Muscle of arm (tissue), 12 donors: ENCODE results near the gene GADL1. TPM values are rescaled to one million over a fixed set of nuclear protein-coding genes. Genes with fewer than 3 reads are reported as not detected.

Source experiments
- DNase-seq: peaks from one replicate; pipeline ENCODE4 v3.0.0-alpha.2; 2013
- polyA plus RNA-seq, 12 donors: library from polyadenylated mRNA; unstranded; fragments of 120-200 nt; gene quantifications; one replicate each; pipeline ENCODE4 v1.2.1, GENCODE V29; 2013; ENCODE audit not compliant: insufficient read length in 12 of 12

The GADL1 gene
- polyA plus RNA-seq, 12 donors: 6.7 to 40.1 (median 25.9) TPM; not detected in 1

DNA sequence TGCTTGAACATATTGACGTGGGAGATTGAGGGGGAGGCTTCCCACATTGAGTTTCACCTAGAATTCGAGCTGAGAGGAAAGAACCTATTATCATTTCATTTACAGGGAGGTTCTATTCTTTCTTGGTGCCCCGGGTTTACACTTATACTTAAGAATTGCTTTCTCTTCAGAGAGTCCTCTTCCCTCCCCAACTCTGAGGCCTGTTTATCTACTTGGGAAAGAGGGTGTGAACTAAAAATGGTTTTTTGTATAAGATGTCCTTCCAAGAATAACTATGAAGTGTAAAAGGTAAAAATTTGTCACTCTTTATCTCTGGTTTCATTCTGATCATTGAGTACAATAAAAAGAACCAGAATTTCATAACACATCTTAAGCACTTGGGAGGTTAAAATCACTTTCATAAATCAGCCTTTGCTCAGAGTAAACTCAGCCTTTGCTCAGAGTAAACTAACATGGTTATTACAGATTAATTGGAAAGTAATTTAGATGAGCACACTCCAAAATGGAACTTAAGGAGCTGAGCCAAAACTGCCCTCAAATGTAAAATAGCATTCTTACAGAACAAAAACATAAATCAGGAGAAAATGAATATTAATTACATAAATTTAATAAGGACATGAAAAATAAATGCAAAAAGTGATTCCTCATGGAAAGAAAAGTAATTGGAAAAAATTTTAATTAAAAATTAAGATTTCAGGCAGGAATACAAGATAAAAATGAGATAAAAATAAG is 75.2 kb downstream of the GADL1 start:
- DNase-seq: no peak

DNA sequence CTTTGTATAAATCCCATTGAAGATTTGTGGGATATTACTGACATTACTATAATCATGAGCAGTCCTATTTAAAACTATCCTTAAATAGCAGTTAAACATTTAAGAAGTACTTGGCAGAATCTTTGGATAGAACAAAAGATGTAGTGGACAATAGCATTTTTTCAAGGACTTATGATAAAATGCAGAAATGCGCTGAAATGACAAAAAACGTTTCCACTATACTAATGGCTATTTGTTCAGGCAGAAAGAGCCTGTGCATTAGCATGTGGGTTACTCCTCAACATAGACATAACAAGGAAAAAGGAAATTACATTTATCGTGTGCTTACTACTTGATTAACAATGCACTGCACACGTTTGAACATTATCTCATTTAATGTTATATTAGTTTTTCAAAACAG is 80.7 kb downstream of the GADL1 start:
- no peak for DNase-seq

DNA sequence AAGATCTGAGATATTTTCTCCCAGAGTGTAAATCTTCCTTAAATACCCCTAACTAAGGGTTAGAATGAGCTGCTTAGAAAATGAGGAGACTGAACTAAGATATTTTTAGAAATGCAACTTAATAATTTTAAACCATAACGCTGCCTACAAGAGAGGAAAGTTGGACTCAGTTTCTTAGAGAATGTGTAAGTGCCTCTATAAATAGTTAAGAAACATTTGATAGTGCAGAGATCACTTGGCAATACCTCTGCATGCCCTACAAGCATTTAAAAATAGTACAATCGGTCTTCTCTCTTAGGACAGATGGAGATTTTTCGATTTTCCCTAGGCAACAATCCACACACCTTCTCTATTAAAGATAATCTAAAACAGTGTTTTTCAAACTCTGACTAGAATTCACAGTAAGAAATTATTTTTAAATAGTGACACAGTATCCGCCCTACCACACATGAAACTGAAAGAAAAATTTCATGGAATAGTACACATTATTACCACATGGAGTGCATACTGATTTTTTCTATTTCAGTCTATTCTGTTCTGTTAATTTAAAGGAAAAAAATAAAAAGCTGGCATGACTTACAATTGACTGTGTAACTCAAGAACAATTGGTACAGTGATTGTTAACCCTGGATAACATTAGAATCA is 83.2 kb downstream of the GADL1 start:
- no peak for DNase-seq

DNA sequence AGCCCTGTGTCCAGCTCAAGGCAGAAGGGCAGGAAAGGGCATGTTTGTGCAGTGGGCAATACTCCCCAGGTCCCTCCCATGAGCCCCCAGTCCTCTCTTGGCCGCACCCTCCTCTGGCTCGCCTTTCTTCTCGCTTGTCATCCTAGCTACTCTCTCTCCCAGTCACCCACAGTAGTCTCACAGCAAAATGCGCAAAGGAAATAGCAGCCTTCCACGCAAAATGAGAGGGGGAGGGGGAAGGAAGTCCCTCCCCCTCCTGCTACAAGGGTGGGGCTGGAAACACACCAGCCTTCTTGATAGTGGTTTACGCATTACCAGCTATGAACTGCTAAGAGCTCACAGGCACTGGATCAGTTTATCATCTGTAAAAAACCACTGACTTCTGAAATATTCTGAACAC is 83.8 kb downstream of the GADL1 start:
- no peak for DNase-seq

DNA sequence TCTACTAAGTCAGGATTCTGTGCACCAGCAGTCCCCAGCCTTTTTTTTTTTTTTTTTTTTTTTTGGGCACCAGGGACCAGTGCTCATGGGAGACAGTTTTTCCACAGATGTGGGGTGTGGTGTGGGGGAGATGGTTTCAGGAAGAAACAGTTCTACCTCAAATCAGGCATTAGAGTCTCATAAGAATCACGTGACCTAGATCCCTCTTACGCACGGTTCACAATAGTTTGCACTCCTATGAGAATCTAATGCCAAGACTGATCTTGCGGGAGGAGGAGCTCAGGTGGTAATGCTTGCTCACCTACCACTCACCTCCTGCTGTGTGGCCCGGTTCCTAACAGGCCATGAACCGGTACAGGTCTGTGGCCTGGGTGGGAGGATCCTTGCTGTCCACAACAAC is 88.8 kb downstream of the GADL1 start:
- DNase-seq: no peak

DNA sequence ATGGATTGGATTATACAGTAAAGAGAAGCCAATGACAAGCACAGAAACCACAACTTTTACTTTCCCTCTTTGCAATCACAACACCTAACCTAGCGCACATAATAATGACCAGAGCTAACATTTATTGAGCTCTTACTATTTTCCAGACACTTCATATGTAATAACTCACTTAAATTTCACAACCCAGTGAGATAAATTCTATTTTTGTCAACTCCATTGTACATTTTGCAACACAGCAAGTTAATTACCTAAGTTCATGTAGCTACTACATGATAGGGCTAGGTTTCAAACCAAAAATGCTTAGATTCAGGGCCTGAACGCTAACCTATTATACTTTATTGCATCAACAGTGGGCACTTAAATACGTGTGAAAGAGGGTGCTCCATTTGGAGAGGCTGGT is 89.5 kb downstream of the GADL1 start:
- no peak for DNase-seq

DNA sequence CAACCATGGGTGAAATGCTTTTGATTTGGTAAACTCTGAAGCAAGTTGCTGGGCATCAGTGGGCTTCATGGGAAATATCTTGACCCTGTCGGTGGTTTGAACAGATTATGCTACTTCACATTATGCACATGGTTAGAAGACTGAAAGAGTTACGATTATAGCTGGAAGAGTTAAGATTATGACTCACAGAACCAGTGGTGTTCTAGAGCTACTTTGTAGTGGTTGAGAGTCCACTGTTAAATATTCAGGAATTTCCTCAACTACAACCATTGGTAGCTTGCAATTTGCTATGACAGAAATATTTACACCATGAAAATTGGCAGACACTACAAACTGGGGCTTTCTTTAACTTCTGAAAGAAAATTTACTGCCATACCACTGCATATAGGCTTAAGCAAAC is 99.3 kb downstream of the GADL1 start:
- DNase-seq: no peak

DNA sequence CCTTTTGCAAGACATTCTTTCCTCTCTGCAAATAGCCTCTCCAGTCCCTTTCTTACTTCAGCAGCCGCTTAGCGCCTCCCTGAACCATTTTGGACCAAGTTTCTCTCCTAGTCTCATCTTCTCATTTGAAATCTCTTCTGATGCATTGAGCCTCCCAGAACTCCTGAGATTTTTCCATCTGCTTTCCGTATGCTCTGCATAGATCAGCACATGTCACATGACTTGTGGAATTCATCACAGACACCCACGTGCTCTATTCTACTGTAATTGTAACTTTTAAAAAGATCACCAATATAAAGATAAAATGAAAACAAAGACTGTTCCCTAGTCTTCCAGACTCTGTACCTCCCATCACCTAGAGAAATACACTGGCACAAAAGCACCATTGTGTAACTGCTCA is 100.7 kb downstream of the GADL1 start:
- DNase-seq: no peak

DNA sequence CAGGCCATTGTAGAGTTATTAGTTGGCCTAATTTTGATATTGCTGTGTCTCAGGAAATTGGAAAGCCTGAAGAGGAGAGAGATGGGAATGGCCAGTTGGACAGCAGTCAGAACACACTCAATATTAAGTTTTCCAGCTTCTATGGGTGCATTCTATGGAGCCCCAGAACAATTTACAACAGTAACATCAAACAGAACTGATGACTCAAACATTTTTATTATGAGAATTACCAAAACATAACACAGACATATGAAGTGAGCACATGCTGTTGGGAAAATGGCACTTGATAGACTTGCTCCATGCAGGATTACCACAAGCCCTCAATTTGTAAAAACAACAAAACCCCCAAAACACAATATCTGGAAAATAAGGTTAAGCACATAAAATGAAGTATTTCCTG is 104.3 kb downstream of the GADL1 start:
- no peak for DNase-seq

DNA sequence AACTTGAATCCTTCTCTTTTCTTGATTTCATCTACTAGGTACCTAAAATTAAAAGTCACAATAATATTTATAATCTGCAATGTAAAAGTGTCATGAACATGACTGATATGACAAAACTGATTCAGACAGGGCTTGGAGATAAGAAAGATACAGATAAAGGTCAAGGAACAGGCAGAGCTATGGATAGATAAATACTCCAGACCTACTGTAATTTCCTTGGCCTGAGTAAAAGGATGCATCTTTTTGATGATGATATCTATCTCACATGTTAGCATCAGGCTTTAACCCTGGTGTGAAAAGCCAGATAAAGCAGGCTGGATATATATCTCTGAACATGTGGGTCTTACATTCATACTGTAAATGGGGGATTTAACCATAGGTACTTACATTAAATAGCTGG is 108.1 kb downstream of the GADL1 start:
- no peak for DNase-seq

DNA sequence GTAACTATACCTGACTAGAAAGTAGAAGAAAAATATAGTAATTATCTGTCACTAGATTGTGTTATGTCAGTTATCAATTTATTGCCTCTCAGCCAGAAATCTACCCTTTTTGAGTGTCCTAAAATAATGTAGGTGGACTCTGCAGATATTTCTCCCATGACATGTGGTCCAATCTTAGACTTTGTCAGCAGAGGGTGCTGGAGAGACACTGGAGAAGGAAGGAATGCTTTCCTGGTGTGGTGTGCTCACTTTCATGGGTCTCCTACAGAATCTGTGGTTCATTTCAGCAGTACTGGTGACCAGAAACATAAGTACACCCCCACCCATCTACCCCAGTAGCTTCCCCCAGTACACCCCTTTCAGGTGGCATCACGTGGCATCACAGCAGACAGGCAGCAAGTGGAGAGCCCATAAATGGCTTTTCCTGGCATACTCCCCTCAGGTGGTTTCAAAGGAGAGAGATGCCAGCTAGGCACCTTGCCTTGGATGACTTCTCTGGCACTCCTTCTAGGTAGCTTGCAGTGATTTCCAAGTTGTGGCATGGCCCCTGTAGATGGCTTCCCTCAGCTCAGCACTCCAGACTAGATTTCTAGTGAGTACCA is 114.7 kb downstream of the GADL1 start:
- no peak for DNase-seq

DNA sequence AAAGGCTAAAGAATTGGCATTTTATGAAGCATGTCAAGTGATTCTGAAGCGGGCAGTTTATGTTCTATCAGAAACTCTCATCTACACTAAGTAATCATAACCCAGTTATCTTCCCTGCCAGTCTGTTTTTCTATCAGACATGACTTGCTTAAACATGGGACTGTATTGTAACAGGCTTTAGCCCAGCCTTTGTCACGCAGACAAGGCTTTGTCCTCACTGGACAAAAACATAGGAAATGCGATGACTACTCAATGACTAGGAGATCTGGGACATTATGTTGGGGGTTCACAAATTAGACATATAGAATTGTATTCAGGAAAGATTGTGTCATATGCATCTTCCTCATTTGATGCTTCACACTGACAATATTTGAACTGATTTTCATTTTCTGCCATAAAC is 115.5 kb downstream of the GADL1 start:
- DNase-seq: no peak

DNA sequence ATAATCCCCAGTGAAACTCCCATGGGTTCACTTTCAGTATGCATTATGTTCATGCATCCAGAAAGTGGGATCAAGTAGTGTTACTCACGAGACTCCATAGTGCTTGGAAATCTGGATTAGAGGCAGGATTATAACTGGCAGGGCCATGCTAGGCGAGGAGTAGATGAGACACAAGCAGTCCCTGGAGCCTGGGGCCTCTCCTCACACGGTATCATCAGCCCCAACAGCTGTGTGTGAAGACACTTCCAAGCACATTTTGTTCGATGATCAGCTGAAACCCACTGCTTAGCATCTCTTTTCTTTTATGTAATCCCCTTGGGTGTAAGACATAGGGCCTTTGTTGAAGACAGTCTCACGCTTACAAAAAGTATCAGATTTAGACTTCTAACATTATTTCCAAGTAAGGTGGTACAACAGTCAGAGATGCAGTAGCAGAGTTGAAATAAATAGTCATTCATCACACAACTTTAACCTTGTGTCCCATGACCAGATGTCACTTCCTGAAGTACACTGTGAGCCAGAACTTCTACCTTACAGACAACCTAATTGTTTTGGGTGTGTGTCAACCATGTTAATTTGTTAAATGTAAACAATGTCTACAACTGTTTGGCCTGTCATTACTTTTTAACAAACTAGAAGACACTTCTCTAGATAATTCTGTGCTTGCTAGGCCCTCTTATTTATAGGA is 116.9 kb downstream of the GADL1 start:
- DNase-seq: no peak

DNA sequence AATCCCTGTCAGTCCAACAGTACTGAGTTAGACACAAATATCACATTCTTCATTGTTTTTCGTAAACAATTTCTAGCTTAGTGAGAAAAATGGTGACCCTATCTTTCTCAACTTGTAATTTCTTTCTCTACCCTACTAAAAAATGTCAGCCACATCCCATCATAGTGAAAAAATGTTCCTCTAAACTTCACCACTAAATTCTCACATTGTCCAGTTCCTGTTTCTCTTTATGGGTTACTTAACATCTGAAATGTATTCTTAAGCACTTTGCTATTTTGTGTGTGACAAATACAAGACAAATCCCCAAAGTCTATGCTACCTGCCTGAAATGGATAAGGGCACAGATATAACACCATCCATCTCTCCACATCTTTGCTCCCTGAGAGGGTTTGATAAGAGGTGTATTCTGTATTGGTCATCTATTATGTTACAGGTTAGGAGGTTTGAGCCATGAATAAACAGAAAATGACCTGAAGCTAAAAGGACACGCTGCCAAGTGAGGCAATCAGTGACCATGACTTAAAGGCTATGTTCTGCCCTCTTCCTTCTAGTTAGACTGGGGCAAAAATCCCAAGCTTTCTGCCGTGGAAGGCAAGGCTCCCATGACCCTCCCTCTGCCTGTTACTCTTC is 118.2 kb downstream of the GADL1 start:
- DNase-seq: no peak

DNA sequence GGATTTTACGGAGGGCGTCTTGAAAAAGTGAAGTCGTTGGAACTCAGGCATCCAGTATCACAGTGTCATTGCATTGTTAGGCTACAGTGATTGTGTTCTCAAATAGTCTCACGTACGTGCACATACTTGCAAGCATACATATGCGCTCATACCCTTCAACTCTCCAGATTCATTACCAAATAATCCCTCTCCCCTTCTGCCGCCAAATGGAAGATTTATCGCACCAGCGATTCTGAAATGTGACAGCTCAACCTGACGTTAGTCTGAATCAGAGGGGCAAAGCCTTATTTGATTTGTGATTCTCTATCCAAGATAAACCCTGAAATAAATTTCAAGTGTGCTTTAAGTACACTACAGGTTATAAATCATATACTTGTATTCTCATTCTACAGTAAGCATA is 119.4 kb downstream of the GADL1 start:
- DNase-seq: no peak

DNA sequence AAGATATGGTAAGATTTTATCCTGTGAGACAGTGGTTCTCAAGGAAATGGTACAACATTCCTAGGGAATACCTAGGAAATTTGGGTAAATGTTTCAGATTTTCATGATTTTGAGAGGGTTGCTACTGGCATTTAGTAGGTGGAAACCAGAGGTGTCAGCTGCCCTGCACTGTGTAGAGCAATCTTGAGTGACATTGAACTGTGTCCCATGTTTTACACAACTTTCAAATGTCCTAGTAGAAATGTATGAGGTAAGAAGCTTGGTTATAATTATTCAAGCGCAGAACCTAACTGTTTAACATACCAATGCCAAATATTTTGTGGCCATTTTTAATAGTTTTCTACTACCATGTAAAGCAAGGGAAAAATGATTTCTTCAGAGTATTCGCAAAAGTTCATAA is 120.4 kb downstream of the GADL1 start:
- no peak for DNase-seq

DNA sequence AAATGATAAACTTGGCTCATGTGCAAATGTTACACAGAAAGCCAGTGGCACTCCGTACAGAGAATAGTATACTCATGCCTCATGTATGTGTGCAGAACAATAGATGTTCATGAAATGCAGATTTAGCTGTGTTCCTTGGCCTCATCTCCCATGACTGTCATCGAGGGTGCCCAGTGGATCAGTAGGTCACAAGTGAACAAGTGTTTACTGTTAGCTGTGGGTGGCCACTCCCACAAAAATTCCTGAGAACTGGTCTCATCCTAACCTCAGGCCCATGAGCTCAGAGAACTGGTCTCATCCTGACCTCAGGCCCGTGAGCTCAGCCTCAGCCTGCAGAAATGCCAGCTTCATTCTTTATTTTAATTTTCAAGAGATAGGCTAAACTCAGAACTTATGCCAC is 124.1 kb downstream of the GADL1 start:
- no peak for DNase-seq

DNA sequence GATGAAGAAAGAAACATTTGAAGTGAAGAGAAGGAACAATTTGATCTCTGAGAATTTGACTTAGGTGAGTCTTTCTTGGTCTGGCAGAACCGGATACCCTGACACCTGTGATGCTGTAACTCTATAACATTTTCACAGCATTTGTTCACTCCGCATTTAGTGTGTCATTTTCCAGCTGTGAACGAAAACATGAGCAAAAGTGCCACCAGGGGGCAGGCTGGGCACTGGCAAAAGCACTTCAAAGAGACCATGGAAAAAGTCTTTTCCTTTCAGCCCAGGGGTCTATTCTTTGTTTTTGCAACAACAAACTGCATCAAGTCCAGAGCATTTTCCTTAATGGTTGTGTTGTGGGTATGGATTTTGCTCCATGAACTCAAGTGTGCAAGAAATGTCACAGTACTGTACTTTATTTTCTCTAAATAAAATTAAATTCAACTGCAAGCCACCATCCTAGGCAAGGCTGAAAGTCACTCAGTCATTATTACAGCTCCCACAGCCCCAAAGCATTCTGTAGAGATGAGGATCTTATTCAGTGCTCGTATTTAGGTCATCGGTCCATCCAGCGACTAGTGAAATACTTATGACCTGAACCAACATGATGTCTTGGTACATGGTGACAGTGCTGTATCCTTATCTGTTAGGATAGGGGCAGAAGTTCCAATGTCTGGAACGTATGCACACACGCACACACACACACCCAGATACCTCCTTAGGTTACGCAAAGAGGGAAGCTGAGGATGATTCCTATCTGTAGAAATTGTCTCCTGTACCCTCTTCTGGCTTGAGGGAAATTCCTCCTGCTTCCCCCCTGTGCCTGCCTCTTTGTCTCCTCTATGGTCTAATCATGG is 125.5 kb downstream of the GADL1 start:
- peak; percentile 63 for DNase-seq

DNA sequence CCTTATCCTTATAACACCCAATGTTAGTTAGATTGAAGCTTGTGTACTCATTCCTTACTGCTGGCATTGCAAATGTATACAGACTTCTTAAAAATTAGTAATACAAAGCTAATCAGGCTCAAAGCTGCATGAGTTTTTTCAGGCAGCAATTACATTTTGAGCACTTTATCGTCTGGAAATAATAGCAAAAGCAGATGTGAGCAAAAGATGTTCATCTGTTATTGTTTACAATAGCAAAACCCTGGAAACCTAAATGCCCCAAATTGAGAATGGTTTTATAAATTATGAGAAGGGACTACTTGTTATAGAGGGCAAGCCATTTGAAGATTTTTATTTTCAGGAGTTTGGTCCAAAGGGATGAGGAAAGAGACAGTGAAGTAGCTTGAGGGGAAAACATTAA is 126.4 kb downstream of the GADL1 start:
- no peak for DNase-seq

DNA sequence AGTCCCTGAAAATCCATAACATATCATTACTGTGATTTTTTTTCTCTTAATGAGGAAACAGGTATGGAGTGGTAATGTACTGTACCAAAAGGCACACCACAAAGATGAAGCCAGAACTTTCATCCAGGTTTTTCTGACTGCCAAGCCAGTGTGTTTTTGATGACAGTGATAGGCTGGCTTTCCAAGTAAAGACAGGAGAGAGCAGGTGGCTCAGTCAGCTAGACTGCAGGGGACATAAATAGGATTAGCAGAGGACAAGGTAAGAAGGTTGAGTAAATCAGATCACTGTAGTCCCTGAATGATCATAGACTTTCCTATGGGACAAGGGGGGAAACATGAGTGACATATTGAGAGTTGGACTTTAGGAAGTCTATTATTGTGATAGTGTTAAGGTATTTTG is 127.9 kb downstream of the GADL1 start:
- no peak for DNase-seq

DNA sequence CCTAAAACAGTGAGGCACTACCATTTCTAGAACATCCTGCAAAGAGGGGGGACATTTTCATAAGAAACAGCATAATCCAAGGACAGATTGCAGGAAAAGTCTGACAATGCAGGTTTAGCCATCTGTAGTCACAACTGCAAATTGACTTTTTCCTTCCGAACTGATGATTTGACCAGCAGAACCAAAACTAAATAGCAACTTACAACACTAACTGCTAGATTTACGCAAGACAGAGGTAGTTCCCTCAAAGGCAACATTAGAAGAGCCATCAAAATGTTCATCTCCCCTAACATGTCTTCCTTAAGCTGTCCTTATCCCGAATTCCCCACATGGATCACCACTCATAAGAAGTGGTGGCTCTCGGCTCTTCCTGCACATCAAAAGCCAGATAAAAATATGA is 129.6 kb downstream of the GADL1 start:
- DNase-seq: no peak
